PC-9 (cell line): ENCODE data around the gene CTNNA3.

ENCODE experiments used
- EZH2 ChIP-seq: fragments of 200-600 bp; sonication (generic); IDR thresholded peaks from 2 replicates; pipeline ENCODE4 v1.8.0; 2017; ENCODE audit warnings: antibody characterized with exemption, low read depth
- TF ChIP-seq, protein P1 (sequence below): fragments of 200-600 bp; sonication (generic); conservative IDR thresholded peaks from 2 replicates; pipeline ENCODE4 v1.6.1; 2017; ENCODE audit warnings: mixed run types, antibody characterized with exemption, mild to moderate bottlenecking, moderate library complexity

DNA sequence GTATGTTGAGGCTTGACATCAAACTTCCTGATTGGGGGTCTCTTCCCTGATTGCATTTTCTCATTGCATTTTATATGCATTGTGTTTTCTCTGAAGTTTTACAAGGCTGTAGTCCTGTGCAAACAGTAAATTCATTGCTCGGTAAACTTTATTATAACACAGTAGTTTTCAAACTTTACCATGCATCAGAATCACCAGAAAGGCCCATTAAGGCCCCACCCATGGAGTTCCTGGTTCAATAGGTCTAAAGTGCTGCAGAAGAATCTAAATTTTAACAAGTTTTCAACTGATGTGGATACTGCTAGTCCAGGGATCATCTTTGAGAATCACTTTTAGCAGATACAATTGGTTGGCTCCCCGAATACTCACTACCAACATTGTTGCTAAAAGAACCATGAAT lies 1404.9 kb downstream of the CTNNA3 start:
- TF ChIP-seq, protein P1, sequence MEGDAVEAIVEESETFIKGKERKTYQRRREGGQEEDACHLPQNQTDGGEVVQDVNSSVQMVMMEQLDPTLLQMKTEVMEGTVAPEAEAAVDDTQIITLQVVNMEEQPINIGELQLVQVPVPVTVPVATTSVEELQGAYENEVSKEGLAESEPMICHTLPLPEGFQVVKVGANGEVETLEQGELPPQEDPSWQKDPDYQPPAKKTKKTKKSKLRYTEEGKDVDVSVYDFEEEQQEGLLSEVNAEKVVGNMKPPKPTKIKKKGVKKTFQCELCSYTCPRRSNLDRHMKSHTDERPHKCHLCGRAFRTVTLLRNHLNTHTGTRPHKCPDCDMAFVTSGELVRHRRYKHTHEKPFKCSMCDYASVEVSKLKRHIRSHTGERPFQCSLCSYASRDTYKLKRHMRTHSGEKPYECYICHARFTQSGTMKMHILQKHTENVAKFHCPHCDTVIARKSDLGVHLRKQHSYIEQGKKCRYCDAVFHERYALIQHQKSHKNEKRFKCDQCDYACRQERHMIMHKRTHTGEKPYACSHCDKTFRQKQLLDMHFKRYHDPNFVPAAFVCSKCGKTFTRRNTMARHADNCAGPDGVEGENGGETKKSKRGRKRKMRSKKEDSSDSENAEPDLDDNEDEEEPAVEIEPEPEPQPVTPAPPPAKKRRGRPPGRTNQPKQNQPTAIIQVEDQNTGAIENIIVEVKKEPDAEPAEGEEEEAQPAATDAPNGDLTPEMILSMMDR = no peak
- no peak for TF ChIP-seq EZH2
